Progenitor cell of endocrine pancreas (in vitro differentiated cells): Measurements from ENCODE around the gene SELP. TPM values are rescaled to one million over a fixed set of nuclear protein-coding genes. Genes with fewer than 3 reads are reported as not detected.

Source experiments
- DNase-seq: peaks from one replicate; pipeline ENCODE4 v3.0.0; 2021; ENCODE audit warnings: low spot score; ENCODE audit not compliant: unreplicated experiment
- H3K27ac Mint-ChIP-seq: 2 replicates; pipeline ENCODE4 v1.8.0; 2021; ENCODE audit warnings: mild to moderate bottlenecking, moderate library complexity, mixed read lengths
- H3K27me3 Mint-ChIP-seq: 2 replicates; pipeline ENCODE4 v1.8.0; 2021; ENCODE audit warnings: mixed read lengths
- H3K36me3 Mint-ChIP-seq: 2 replicates; pipeline ENCODE4 v1.8.0; 2022; ENCODE audit warnings: mixed read lengths; ENCODE audit not compliant: insufficient read depth
- H3K4me1 Mint-ChIP-seq: 2 replicates; pipeline ENCODE4 v1.8.0; 2021; ENCODE audit warnings: low read depth, mixed read lengths
- H3K4me3 Mint-ChIP-seq: 2 replicates; pipeline ENCODE4 v1.8.0; 2021; ENCODE audit warnings: low read depth, mild to moderate bottlenecking, moderate library complexity, mixed read lengths
- H3K9me3 Mint-ChIP-seq: 2 replicates; pipeline ENCODE4 v1.8.0; 2021; ENCODE audit warnings: low read depth, mixed read lengths
- CTCF ChIP-seq: fragments of 200-600 bp; sonication (generic); IDR thresholded peaks from one replicate; pipeline ENCODE4 v1.5.0; 2021; ENCODE audit warnings: antibody characterized with exemption, mild to moderate bottlenecking; ENCODE audit not compliant: unreplicated experiment
- total RNA-seq: library from RNA; stranded (reverse); gene quantifications from 2 replicates; pipeline ENCODE4 v1.2.1, GENCODE V29; 2021

Gene SELP
- total RNA-seq, 1 donor from 2014 or later: not detected

- no peak overlapping the region for H3K27ac Mint-ChIP-seq
- DNase-seq: no peak
- H3K27me3 Mint-ChIP-seq: no peaks in the 10 kb centered on the region
- no peak overlapping the region for H3K4me3 Mint-ChIP-seq
- peaks cover 2% of the 10 kb centered on the region for H3K4me1 Mint-ChIP-seq
- H3K9me3 Mint-ChIP-seq: no peaks in the 10 kb centered on the region
- H3K36me3 Mint-ChIP-seq: no peaks in the 10 kb centered on the region
- TF ChIP-seq CTCF: no peak
These were observed 17.6 kb upstream of the SELP start for GRCh38 chr1:169647512-169647911.

GRCh38 chr1:169644297-169644696 is 14.4 kb upstream of the SELP start:
- Mint-ChIP-seq H3K4me3 (no peak overlapping the region), H3K36me3 (no peaks in the 10 kb centered on the region), H3K27me3 (no peaks in the 10 kb centered on the region), H3K27ac (no peak overlapping the region), H3K9me3 (peaks cover 3% of the 10 kb centered on the region), H3K4me1 (peaks cover 2% of the 10 kb centered on the region)
- DNase-seq: no peak
- no peak for TF ChIP-seq CTCF

- Mint-ChIP-seq H3K4me1 (no peaks in the 10 kb centered on the region), H3K27me3 (no peaks in the 10 kb centered on the region), H3K27ac (no peak overlapping the region), H3K36me3 (peaks cover 3% of the 10 kb centered on the region), H3K9me3 (peaks cover 32% of the 10 kb centered on the region), H3K4me3 (no peak overlapping the region)
- DNase-seq: no peak
- TF ChIP-seq CTCF: no peak
These were observed 5.0 kb upstream of the SELP start for GRCh38 chr1:169634877-169635276.

GRCh38 chr1:169634145-169634544 is 4.2 kb upstream of the SELP start:
- no peaks in the 10 kb centered on the region for H3K27me3 Mint-ChIP-seq
- H3K36me3 Mint-ChIP-seq: peaks cover 3% of the 10 kb centered on the region
- TF ChIP-seq CTCF: no peak
- H3K4me1 Mint-ChIP-seq: no peaks in the 10 kb centered on the region
- H3K4me3 Mint-ChIP-seq: no peak overlapping the region
- no peak overlapping the region for H3K27ac Mint-ChIP-seq
- peaks cover 29% of the 10 kb centered on the region for H3K9me3 Mint-ChIP-seq
- no peak for DNase-seq

- Mint-ChIP-seq H3K36me3 (peaks cover 3% of the 10 kb centered on the region), H3K27ac (no peak overlapping the region), H3K9me3 (peaks cover 15% of the 10 kb centered on the region), H3K4me3 (no peak overlapping the region), H3K4me1 (no peaks in the 10 kb centered on the region), H3K27me3 (no peaks in the 10 kb centered on the region)
- no peak for DNase-seq
- TF ChIP-seq CTCF: no peak
These were observed 1.3 kb upstream of the SELP start for GRCh38 chr1:169631249-169631648.

GRCh38 chr1:169624912-169625311 is 5.0 kb downstream of the SELP start:
- no peak for TF ChIP-seq CTCF
- H3K36me3 Mint-ChIP-seq: no peaks in the 10 kb centered on the region
- H3K4me1 Mint-ChIP-seq: no peaks in the 10 kb centered on the region
- no peak overlapping the region for H3K4me3 Mint-ChIP-seq
- H3K27ac Mint-ChIP-seq: no peak overlapping the region
- DNase-seq: no peak
- no peaks in the 10 kb centered on the region for H3K27me3 Mint-ChIP-seq
- H3K9me3 Mint-ChIP-seq: no peaks in the 10 kb centered on the region
